Activated CD8-positive, alpha-beta T cell treated with anti-CD3 and anti-CD28 coated beads for 36 hours (primary cell): Measurements from ENCODE around the gene TRMT44. TPM values are rescaled to one million over a fixed set of nuclear protein-coding genes. Genes with fewer than 3 reads are reported as not detected.
"Not testable (repeated sequence)": the region's sequence is repeated elsewhere in the genome, so short reads cannot be mapped to it uniquely, and the experiment has no call there.

ENCODE experiments used
- ATAC-seq: fragments of 200-7000 bp; cut with Tn5 transposase; one replicate; pipeline ENCODE4 v1.10.0; 2021; ENCODE audit warnings: mild to moderate bottlenecking, moderate library complexity
- CTCF ChIA-PET: fragments of 350-600 bp; sonication (Branson Sonifier 250); formaldehyde crosslinking; loops from one replicate; lab custom pipeline; 2021; ENCODE audit warnings: antibody characterized with exemption; lab: Charles Lee
- POLR2A ChIA-PET: fragments of 350-600 bp; sonication (Branson Sonifier 250); formaldehyde crosslinking; loops from one replicate; lab custom pipeline; 2021; ENCODE audit warnings: antibody characterized with exemption; lab: Charles Lee
- DNase-seq: peaks from one replicate; pipeline ENCODE4 v3.0.0-alpha.2; 2020
- H3K27ac Mint-ChIP-seq: one replicate; pipeline ENCODE4 v1.8.0; 2021; ENCODE audit warnings: mild to moderate bottlenecking, mixed read lengths
- H3K27me3 Mint-ChIP-seq: one replicate; pipeline ENCODE4 v1.8.0; 2021; ENCODE audit warnings: mixed read lengths
- H3K36me3 Mint-ChIP-seq: one replicate; pipeline ENCODE4 v1.8.0; 2021; ENCODE audit warnings: low read depth, mixed read lengths
- H3K4me1 Mint-ChIP-seq: one replicate; pipeline ENCODE4 v1.8.0; 2021; ENCODE audit warnings: low read depth, mixed read lengths
- H3K4me3 Mint-ChIP-seq: one replicate; pipeline ENCODE4 v1.8.0; 2021; ENCODE audit warnings: mild to moderate bottlenecking, moderate library complexity, mixed read lengths
- H3K9me3 Mint-ChIP-seq: one replicate; pipeline ENCODE4 v1.8.0; 2021; ENCODE audit warnings: mixed read lengths
- intact Hi-C: fragments of 100-400 bp; cut with micrococcal nuclease; formaldehyde crosslinking; loops from one replicate; pipeline ENCODE4 v1.10.0; 2022
- total RNA-seq, 2 experiments: library from RNA; stranded (reverse); gene quantifications; one replicate each; pipeline ENCODE4 v1.2.3, GENCODE V29; 2021
- TF ChIP-seq, protein P1 (sequence below): fragments of 200-600 bp; IDR thresholded peaks from one replicate; pipeline ENCODE4 v1.8.0; 2022; ENCODE audit warnings: antibody characterized with exemption, mild to moderate bottlenecking

Gene TRMT44
- total RNA-seq, 2 experiments from 2014 or later = 25.5 to 26.3 TPM

DNA sequence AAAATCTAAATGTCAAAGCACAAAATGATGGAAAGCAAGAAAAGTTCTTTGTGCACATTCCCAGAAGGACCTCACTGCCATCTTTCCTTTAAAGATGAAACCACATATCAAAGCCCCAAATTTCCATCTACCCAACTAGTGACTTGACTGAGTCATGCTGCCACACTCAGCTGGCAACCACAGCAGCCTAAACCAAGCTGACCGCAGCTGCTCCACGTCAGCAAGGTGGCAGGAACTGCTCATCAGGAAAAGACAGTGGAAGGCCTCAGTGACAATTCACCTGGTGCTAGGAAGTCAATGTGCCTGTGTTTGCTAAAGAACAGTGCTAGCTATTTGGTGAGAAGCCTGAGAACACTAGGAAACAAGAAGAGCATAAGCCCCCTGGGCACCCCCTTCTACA, 26.2 kb upstream of the TRMT44 start:
- intact Hi-C loops = no loop called here
- H3K36me3 Mint-ChIP-seq = peaks cover 24% of the 10 kb centered on the region
- no peaks in the 10 kb centered on the region for H3K9me3 Mint-ChIP-seq
- TF ChIP-seq, protein P1, sequence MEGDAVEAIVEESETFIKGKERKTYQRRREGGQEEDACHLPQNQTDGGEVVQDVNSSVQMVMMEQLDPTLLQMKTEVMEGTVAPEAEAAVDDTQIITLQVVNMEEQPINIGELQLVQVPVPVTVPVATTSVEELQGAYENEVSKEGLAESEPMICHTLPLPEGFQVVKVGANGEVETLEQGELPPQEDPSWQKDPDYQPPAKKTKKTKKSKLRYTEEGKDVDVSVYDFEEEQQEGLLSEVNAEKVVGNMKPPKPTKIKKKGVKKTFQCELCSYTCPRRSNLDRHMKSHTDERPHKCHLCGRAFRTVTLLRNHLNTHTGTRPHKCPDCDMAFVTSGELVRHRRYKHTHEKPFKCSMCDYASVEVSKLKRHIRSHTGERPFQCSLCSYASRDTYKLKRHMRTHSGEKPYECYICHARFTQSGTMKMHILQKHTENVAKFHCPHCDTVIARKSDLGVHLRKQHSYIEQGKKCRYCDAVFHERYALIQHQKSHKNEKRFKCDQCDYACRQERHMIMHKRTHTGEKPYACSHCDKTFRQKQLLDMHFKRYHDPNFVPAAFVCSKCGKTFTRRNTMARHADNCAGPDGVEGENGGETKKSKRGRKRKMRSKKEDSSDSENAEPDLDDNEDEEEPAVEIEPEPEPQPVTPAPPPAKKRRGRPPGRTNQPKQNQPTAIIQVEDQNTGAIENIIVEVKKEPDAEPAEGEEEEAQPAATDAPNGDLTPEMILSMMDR = no peak
- ChIA-PET CTCF (interaction anchor here (1.2 kb wide), 1 partner anchor 11 kb away, joined by 4 read pairs; no protein-coding TSS in a partner anchor), POLR2A (interaction anchor here (1.0 kb wide), 1 partner anchor 13 kb away, joined by 3 read pairs; no protein-coding TSS in a partner anchor)
- ATAC-seq (no peak), DNase-seq (peak; percentile 63)
- H3K27me3 Mint-ChIP-seq = no peaks in the 10 kb centered on the region
- H3K4me3 Mint-ChIP-seq = no peak overlapping the region
- H3K4me1 Mint-ChIP-seq = peaks cover 27% of the 10 kb centered on the region
- peak overlapping the region; percentile 76 for H3K27ac Mint-ChIP-seq

DNA sequence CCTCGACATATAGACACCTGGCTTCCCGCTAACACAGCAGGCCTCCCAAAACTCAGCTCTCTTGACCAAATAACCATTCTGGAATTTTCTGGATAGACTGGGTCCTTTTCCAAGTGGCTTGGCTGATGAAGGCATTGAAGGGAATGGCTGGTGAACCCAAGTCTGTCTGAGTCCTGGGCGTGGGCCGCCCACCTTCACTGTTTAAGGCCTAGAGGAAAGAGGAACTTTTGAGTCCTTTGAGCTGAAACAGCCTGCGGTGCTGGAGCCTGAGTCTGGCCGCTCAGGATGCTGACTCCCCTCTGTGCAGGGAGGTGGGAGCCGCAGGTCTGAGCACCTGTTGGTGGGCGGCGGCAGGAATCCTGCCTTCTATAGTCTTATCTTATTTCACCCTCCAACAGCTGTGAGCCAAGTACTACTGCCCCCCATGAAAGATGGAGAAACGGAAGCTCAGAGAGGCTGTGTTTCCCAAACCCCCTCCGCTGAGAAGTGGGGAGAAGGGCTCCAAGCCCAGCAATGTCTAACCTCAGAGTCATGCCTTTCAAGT, 23.4 kb upstream of the TRMT44 start:
- H3K27ac Mint-ChIP-seq = no peak overlapping the region
- DNase-seq = no peak
- peaks cover 38% of the 10 kb centered on the region for H3K4me1 Mint-ChIP-seq
- POLR2A ChIA-PET = no interaction called here
- intact Hi-C loops = no loop called here
- no peak overlapping the region for H3K4me3 Mint-ChIP-seq
- H3K9me3 Mint-ChIP-seq = no peaks in the 10 kb centered on the region
- no peaks in the 10 kb centered on the region for H3K27me3 Mint-ChIP-seq
- no peak for ATAC-seq
- peaks cover 27% of the 10 kb centered on the region for H3K36me3 Mint-ChIP-seq
- TF ChIP-seq, protein P1 = no peak
- CTCF ChIA-PET = interaction anchor here (3.5 kb wide), 1 partner anchor 14 kb away, joined by 14 read pairs; no protein-coding TSS in a partner anchor

DNA sequence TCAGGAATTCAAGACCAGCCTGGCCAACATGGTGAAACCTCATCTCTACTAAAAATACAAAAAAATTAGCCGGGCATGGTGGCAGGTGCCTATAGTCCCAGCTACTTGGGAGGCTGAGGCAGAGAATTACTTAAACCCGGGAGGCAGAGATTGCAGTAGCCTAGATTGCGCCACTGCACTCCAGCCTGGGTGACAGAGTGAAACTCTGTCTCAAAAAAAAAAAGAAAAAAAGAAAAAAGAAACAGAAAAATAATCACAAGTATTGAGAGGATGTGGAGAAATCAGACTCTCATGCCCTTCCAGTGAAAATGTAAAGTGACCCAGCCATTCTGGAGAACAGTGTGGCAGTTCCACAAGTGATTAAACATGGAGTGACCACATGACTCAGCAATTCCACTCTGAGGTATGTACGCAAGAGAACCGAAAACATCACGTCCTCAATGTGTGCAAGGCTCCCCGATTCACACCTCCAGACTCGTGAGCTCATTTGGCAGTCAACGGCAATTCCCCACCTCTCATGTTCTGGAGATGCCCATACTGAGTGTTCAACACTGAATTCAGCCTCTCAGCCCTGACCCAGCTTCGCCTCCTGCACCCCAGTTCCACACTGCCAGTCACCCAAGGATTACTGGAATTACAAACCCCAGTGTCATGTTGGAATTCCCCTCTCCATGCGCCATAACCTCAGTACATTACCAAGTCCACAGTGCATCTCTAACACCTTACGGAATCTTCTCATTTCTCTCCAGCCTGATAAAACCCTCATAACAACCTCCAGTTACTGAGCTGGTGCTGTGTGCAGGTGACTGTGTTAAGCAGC, 21.1 kb upstream of the TRMT44 start:
- H3K27me3 Mint-ChIP-seq = no peaks in the 10 kb centered on the region
- peaks cover 16% of the 10 kb centered on the region for H3K36me3 Mint-ChIP-seq
- peaks cover 29% of the 10 kb centered on the region for H3K4me1 Mint-ChIP-seq
- TF ChIP-seq, protein P1 = no peak
- intact Hi-C loops = no loop called here
- no peak overlapping the region for H3K4me3 Mint-ChIP-seq
- ChIA-PET CTCF (interaction anchor here (0.8 to 3.5 kb wide), 5 partner anchors 16 to 243 kb away, joined by 3 to 14 read pairs (median 6); no protein-coding TSS in a partner anchor), POLR2A (interaction anchor here (0.9 to 2.3 kb wide), 4 partner anchors 9 to 21 kb away, joined by 3 to 8 read pairs (median 8); partner anchors contain the start of genes ACOX3 and TRMT44)
- DNase-seq = peak; percentile 81
- peak overlapping the region; percentile 92 for H3K27ac Mint-ChIP-seq
- peak; percentile 96 for ATAC-seq
- no peaks in the 10 kb centered on the region for H3K9me3 Mint-ChIP-seq

DNA sequence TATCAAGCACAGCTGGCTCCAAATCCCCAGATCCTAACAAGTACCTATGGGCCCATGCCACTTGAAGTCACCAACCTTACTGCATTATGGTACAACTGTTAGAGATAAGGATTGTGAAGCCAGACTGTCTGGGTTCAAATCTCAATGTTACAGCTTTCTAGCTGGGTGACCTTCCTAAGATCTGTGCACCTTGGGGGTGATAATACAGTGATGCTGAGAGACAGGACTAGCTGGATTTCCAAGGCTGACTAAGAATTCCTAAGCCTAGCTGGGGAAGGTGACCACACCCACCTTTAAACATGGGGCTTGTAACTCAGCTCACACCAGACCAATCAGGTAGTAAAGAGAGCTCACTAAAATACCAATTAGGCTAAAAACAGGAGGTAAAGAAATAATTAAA, 20.4 kb upstream of the TRMT44 start:
- CTCF ChIA-PET = interaction anchor here (0.8 to 1.6 kb wide), 3 partner anchors 178 to 244 kb away, joined by 3 to 6 read pairs (median 6); no protein-coding TSS in a partner anchor
- H3K4me3 Mint-ChIP-seq, ATAC-seq, DNase-seq, intact Hi-C loops, H3K27me3 Mint-ChIP-seq, H3K9me3 Mint-ChIP-seq: not testable (repeated sequence)
- H3K4me1 Mint-ChIP-seq = peaks cover 22% of the 10 kb centered on the region
- H3K27ac Mint-ChIP-seq = peak overlapping the region; percentile 92
- peaks cover 13% of the 10 kb centered on the region for H3K36me3 Mint-ChIP-seq
- POLR2A ChIA-PET = interaction anchor here (0.9 to 2.3 kb wide), 3 partner anchors 11 to 20 kb away, joined by 3 to 8 read pairs (median 8); partner anchors contain the start of genes ACOX3 and TRMT44

DNA sequence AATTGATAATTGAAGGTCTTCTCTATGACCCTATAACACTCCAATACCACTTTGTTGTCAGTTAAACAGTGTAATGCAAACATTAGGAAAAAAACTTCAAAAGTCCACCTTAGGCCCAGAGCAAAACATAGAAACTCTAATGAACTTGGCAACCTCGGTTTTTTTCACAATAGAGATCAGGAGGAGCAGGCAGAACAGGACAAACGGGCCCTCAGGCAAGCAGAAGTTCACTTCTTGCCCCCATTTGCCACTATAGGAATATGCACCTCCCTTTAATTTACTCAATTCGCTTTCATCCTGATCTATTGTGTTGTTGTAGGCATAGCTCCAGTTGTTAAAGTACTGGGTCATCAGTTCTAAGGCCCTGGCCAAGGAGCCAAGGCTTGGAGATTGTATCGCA, 18.2 kb upstream of the TRMT44 start:
- Mint-ChIP-seq H3K27ac (no peak overlapping the region), H3K27me3 (no peaks in the 10 kb centered on the region), H3K4me3 (no peak overlapping the region), H3K36me3 (peaks cover 11% of the 10 kb centered on the region), H3K9me3 (no peaks in the 10 kb centered on the region), H3K4me1 (peaks cover 35% of the 10 kb centered on the region)
- POLR2A ChIA-PET = no interaction called here
- ATAC-seq (no peak), DNase-seq (no peak)
- intact Hi-C loops = no loop called here
- TF ChIP-seq, protein P1 = no peak
- CTCF ChIA-PET = no interaction called here
